H1 (cell line): ENCODE measurements around the gene TRAIP. TPM values are rescaled to one million over a fixed set of nuclear protein-coding genes. Genes with fewer than 3 reads are reported as not detected.

ENCODE experiments used
- ASH2L ChIP-seq: fragments of 200-600, 300-600 bp; sonication (generic); IDR thresholded peaks from one replicate; pipeline ENCODE4 v1.7.1; 2017; ENCODE audit warnings: low read length
- BCL11A ChIP-seq, 2 experiments: IDR thresholded peaks; one replicate each; pipeline ENCODE4 v1.6.1; 2011; ENCODE audit warnings: low read depth in 2 of 2, low read length in 2 of 2, mild to moderate bottlenecking in 2 of 2
- E2F6 ChIP-seq: IDR thresholded peaks from 2 replicates; pipeline ENCODE4 v1.6.1; 2012; ENCODE audit warnings: inconsistent platforms
- JUN ChIP-seq: IDR thresholded peaks from 2 replicates; pipeline ENCODE4 v1.6.1; 2011; ENCODE audit warnings: low read depth, mild to moderate bottlenecking, improper control_type of control experiment, low read length
- SIX5 ChIP-seq: IDR thresholded peaks from 2 replicates; pipeline ENCODE4 v1.6.1; 2011; ENCODE audit warnings: mild to moderate bottlenecking, low read depth, low read length
- SP1 ChIP-seq: IDR thresholded peaks from 2 replicates; pipeline ENCODE4 v1.6.1; 2011; ENCODE audit warnings: low read depth, low read length
- SRF ChIP-seq: IDR thresholded peaks from 2 replicates; pipeline ENCODE4 v1.6.1; 2011; ENCODE audit warnings: mild to moderate bottlenecking, low read depth, low read length, moderate library complexity
- SUZ12 ChIP-seq: fragments of 200-600 bp; sonication (generic); IDR thresholded peaks from 2 replicates; pipeline ENCODE4 v1.6.1; 2012; ENCODE audit warnings: mild to moderate bottlenecking, inconsistent platforms, low read length, moderate library complexity, mixed read lengths
- polyA plus RNA-seq, 7 experiments: library from polyadenylated mRNA; depleted of rRNA in 3 of 7; stranded (reverse) in 5 of 7; unstranded in 2 of 7; fragments of >200 nt in 5 of 7; fragments of 200-250 nt in 2 of 7; gene quantifications; 1 replicate in 5 of 7; 2 replicates in 1 of 7; 4 replicates in 1 of 7; pipeline versions ENCODE4 v1.2.1 to v1.2.3, GENCODE V29; 2011 to 2013; ENCODE audit warnings: missing spikeins in 2 of 7, mixed read lengths in 2 of 7
- total RNA-seq: library from RNA; stranded (reverse); fragmentation: NEBNext Ultra II Directional; extraction: Animal tissue kit (Norgen Biotek cat#: 25700); gene quantifications from 2 replicates; pipeline ENCODE4 v1.2.1, GENCODE V29; 2021

The TRAIP gene
- total and polyA plus RNA-seq, 2 of the 8 experiments (the other 6 are each of a cell fraction or from before 2014, with no cell fraction given): 27.7 to 28.1 TPM

GRCh38 chr3:49878686-49879085, 22.3 kb upstream of the TRAIP start (continued):
- TF ChIP-seq SIX5 (no peak), SRF (no peak), BCL11A (IDR thresholded peaks at IDR 0.05; ENCODE audit: low read depth in 2 of 2, low read length in 2 of 2) (no peak), E2F6 (no peak), SUZ12 (no peak), JUN (no peak), SP1 (no peak), ASH2L (no peak)
